Activated gamma-delta T cell treated with Interleukin-2 at 50 U/mL for 16 hours (primary cell): Measurements from ENCODE around the gene CBARP.

ENCODE experiments used
- DNase-seq: peaks from one replicate; pipeline ENCODE4 v3.0.0-alpha.2; 2020

Gene CBARP

GRCh38 chr19:1237754-1238368 is at the start of gene CBARP:
Gene CBARP, minus strand, starts transcription at chr19:1238005. Its CDS starts 1,905 bp downstream, at chr19:1236100.
- no peak for DNase-seq

DNA sequence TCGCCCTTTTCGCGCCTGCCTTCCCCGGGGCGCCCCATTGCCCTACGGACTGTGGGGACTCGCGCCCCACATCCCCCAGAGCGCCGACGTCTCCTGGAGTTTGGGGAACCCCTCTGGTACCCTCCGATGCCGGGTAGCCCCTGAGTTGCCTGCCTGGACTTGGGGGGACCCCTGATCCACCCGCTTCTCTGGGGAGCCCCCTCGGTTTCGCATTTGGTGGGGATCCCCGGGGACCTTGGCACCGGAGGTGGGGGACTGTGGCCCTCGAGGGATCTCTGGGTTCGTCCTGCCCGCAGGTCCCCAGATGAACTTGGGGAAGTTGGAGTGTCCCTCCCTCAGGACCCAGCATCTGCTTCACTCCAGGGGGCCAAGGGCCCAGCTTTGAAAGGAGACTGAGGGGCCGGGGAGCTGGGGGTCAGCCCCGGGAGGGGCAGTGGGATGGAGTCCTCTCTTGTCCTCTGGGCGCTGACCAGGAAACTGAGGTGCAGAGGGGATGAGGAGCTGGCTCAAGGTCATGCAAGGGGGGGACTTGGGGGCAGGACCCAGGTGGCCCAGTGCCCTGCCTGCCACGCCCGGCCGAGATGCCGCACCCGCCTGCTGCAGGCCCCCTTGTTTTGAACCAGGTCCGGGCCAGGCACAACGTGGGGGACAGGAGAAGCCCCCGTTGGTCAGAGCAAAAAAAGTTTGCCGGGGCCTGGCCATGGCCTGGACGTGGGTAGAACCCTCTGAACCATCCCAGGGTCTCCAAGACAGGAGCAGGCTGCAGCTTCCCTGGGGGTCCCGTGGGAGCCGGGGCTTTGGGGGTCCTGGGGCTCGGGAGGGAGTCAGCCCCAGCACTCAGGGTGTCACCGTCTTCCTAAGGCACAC is 48.9 kb upstream of the CBARP start:
- DNase-seq, result no peak

DNA sequence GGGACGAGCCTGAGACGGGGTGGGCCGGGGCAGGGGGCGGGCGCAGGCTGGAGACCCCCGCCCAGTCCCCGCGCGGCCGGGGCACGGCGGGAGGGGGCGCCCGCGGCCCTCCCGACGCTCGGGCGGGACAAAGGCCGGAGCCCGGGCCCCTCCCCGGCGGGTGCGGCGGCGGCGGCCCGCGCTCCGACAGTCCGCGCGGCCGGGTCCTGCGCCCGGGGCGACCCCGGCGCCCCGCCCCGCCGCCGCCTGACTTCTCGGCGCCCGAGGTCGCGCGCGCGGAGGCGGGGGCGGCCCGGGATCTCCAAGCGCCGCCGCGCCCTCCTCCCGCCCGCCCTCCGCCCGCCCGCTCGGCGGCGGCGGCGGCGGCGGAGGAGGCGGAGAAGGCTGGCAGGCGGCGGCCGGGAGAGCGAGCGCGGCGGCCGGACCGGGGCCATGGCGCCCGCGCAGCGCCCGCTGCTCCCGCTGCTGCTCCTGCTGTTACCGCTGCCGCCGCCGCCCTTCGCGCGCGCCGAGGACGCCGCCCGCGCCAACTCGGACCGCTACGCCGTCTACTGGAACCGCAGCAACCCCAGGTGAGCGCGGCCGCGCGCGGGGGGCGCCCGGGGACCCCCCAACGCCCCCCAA is 48.0 kb upstream of the CBARP start, which contains the start of gene EFNA2:
Gene EFNA2, plus strand, starts transcription at position 137 of the 624 bp plus-strand sequence. Its CDS starts 296 bp downstream, at position 433.
- DNase-seq, result no peak

DNA sequence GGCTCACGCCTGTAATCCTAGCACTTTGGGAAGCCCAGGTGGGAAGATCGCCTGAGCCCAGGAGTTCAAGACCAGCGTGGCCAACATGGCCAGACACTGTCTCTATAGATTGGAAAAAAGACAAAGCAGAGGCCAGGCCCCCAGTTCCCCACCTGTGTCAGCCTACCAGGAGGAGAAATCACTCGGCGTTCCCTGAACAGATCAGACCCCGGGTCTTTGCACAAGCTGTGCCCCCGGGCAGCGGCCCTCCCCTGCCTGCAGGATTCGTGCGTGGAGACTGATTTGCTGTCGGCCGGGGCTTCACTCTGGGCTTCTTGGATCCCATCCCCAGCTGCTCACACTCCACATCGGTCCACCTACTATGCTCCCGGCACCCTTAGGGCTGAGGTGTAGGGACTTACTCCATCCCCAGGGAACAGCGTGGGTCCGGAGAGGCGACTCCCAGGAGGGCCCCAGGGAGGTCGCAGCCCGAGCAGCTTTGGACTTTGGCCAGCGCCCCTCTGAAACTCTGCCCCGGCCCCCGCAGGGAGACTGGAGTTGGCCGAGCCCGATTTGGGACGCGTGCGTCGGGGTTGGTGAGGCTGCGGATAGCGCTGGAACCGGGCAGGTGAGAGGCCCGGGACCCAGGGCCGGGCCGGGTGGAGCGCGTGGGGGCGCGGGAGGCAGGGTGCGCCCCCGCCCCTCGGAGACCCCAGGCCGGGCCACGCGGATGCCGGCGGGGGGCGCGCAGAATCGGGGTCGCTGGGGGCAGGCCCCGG is 47.4 kb upstream of the CBARP start:
- DNase-seq, result no peak

GRCh38 chr19:1284293-1284978 is 46.6 kb upstream of the CBARP start:
- DNase-seq, result no peak

GRCh38 chr19:1283917-1284292 is 46.1 kb upstream of the CBARP start:
- DNase-seq, result no peak

- no peak for DNase-seq
Observed at GRCh38 chr19:1283207-1283916, 45.6 kb upstream of the CBARP start.

- no peak for DNase-seq
Observed at GRCh38 chr19:1282588-1283206, 44.9 kb upstream of the CBARP start.

DNA sequence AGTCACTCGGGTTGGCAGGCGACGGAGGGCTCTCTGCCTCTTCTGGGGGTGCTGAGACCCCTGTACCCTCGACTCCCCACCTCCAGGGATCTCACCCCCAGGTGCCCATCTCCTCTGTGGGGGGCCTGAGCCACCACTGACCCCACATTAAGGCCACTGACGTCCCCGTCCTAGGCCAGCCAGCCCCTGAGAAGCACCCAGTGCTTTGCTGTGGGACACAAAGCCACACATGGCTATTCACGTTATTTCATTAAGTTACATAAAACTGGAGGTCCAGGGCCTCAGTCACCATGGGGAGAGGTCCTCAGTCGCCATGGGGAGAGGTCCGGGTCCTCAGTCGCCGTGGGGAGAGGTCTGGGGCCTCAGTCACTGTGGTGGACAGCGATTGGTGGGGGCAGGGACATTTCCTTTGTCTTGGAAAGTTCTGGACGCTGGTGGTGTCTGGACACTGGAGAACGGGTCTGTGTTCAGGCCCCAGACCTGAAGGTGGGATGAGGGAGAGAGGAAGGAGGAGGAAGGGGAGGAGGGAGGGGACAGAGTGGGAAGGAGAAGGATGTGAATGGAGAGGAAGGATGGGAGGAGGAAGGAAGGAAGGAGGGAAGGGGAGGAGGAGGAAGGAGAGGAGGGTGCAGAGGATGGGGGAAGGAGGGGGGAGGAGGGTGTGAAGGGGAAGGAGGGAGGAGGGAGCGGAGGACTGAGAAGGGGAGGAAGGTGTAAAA is 43.9 kb upstream of the CBARP start:
- no peak for DNase-seq

DNA sequence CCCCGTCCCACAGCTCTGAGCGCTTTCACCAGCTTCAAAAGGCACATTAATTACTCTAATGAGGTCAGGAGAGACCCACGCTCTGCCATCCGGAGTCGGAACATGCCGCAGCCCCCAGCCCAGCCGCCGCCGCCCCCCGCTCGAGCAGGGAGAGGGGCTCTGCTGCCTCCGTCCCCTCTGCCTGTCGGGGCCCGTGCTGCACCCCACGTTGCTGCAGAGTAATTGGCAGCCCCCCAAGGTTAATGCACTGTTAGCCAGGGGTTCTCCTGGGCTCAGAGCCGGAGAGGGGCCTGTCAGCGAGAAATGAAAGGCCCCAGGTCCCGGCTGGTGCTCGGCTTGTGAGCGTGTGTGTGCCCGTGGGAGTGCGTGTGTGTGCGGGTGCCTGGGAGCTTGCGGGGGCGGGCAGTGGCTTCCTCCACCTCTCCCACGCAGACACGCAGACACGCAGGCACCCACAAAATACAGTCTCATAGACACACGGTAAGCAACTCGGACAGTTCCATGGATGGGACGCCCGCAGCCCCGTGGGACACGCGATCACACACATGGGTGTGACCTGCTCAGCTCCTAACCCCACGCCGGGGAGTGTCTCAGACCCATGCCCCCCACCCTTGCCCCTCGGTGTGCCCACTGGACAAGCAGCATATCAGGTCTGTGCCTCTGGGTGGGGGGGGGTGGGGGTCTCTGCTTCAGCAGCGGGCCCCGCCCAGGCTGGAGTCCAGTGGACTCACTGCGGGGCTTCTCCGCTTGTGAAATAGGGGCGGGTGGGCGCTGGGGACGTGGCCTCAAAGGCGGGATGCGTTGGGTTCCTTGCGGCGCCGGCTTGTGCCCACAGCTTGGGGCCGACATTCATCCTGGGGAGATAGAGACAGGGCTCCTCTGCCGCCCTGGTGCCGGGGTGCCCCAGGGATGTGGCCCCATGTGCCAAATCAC is 43.1 kb upstream of the CBARP start:
- DNase-seq, result no peak

DNA sequence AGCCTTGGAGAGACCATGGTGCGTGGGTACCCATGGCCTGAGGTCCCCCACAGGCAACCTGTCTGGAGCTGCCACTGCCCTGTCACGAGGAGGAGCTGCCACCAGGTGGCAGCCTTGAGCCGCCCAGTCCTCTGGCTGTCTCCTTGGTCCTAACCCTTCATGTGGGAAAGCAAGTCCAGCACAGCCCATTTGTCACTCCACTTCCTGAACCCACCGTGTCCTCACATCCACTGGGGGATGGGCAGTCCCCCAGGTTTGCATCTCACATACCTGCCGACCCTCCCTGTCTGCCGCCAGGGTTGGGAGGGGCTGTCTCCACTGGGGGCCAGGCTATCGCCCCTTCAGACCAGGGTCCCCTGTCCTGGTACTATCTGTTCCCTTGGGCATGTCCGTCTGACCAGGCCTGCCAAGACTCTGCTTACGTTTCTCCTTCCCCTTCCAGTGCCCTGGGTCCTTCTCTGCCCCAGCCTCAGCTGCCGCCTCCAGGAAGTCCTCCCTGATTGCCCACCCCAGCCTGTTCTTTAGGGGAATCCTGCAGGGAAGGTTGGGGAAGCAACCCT is 42.1 kb upstream of the CBARP start:
- peak; percentile 76 for DNase-seq

DNA sequence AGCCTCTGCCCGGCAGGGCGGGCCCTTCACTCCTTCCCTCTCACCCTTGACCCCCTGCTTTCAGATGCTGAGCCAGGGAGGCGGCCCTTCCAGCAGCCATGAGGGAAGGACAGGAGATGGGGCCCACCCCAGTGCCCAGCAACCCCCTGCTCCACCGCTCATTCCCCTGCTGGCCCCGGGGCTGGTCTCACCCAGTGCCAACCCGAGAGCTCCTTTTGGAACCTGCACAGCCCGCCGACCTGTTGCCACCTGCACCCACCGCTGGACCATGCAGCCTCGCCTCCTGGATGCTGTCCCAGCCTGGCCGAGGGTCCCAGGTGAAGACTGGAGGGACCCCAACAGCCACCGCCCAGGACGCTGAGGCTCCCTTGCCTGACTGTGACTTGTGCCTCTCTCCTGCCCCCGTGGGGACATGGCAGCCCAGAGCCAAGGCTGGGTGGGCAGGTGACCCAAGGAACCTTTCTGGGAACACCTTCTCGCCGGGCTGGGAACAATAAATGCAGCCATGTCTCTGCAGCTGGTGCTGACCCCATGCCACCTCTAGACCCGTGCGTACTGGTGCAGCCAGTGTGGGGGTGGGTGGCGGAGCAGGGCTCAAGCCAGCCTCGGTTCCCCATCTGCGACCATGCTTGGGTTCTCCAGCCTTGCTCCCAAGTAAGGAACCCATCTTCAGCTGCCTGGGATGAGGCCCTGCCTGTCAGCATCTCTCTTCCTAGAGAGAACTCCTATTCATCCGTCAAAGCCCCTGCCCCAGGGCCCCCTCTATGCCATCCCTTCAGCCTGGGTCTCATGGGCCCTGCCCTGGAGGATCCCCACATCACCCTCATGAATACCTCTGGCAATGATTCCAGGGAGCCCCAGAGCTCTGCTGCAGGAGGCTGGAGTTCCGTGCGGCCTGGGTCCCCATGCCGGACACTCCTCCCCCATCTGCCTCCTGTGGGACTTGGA is 41.2 kb upstream of the CBARP start:
- no peak for DNase-seq

DNA sequence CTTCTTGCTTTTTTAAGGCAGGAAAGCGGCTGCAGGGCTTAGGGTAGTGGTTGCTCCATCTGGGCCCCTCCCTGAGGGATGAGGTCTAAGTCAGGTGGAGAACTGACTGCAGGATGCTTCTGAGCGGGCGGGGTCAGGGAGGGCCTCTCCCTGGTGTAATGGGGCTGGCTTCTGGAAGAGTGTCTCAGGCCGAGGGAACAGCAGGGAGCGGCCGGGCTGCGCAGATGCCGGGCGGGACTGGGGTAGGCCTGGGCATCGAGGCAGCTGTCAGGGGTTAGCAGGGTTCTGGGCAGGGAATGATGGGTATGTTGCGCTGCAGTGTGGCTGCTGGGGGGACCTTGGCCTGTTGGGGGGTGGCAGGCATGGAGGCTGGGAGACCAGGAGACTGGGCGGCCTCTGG is 40.3 kb upstream of the CBARP start:
- DNase-seq, result no peak

GRCh38 chr19:1277061-1277460 is 39.3 kb upstream of the CBARP start:
- no peak for DNase-seq

DNA sequence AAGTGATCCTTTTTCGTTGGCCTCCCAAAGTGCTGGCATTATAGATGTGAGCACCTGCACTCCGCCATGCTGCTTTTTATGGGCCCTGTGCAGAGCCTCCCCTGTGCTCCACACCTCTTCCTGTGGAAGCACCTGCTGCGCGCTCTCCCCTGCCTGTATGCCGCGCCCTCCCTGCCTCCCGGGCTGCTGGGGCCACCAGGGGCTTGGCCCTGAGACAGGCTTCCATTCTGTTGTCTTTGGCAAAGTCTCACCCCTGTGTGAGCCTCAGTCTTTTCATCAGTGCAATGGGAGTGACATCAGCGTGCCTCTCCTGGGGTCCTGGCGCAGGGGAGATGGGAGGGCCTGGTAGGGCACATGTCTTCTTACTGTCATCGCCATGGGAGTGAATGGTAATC is 38.8 kb upstream of the CBARP start:
- no peak for DNase-seq

GRCh38 chr19:1275976-1276627 is 38.3 kb upstream of the CBARP start:
- DNase-seq, result no peak

GRCh38 chr19:1275260-1275975 is 37.6 kb upstream of the CBARP start, which contains the start of gene FAM174C:
Gene FAM174C, plus strand, starts transcription at chr19:1275530. Its CDS starts 20 bp downstream, at chr19:1275550.
- peak; percentile 93 for DNase-seq
